ENCODE results near the gene EMSY. TPM values are rescaled to one million over a fixed set of nuclear protein-coding genes. Genes with fewer than 3 reads are reported as not detected.
A peak's percentile ranks its signal among the peaks of the same experiment; 100 is the strongest.

EMSY gene
- total RNA-seq, 3 donors from 2014 or later: 22.9 to 71.3 (median 43.9) TPM

DNA sequence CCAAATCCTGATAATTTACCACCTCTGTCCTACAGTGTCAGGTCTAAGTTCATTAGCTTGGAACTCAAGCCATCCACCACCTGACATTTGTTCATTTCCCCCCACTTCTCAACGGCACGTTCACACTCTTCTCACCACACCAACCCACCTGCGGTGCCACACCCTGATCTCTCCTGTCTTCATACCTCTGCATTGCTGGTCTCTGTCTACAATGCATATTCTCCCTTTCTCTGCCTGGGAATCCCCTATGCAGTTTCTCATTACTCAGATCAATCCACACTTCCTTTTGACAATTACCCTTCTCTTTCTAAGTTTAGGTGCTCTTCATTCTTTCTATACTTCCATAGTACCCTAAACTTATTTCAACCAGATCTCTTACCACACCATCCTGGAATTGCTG is 20.4 kb upstream of the EMSY start:
- no peak for TF ChIP-seq POLR2AphosphoS5 (IDR thresholded peaks at IDR 0.05)
- TF ChIP-seq POLR2A (IDR thresholded peaks at IDR 0.05): no peak
- TF ChIP-seq, protein P1, sequence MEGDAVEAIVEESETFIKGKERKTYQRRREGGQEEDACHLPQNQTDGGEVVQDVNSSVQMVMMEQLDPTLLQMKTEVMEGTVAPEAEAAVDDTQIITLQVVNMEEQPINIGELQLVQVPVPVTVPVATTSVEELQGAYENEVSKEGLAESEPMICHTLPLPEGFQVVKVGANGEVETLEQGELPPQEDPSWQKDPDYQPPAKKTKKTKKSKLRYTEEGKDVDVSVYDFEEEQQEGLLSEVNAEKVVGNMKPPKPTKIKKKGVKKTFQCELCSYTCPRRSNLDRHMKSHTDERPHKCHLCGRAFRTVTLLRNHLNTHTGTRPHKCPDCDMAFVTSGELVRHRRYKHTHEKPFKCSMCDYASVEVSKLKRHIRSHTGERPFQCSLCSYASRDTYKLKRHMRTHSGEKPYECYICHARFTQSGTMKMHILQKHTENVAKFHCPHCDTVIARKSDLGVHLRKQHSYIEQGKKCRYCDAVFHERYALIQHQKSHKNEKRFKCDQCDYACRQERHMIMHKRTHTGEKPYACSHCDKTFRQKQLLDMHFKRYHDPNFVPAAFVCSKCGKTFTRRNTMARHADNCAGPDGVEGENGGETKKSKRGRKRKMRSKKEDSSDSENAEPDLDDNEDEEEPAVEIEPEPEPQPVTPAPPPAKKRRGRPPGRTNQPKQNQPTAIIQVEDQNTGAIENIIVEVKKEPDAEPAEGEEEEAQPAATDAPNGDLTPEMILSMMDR (IDR thresholded peaks at IDR 0.05): no peak
- Histone ChIP-seq H3K4me3 (no peak overlapping the region), H3K27me3 (no peaks in the 10 kb centered on the region), H3K27ac (no peak overlapping the region), H3K9me3 (no peaks in the 10 kb centered on the region), H3K4me1 (no peaks in the 10 kb centered on the region), H3K36me3 (no peaks in the 10 kb centered on the region)
- no peak for DNase-seq (ENCODE audit: low spot score in 2 of 2)
- intact Hi-C loops (cut with DNase I; ENCODE audit: low total_unique reads): no loop called here

DNA sequence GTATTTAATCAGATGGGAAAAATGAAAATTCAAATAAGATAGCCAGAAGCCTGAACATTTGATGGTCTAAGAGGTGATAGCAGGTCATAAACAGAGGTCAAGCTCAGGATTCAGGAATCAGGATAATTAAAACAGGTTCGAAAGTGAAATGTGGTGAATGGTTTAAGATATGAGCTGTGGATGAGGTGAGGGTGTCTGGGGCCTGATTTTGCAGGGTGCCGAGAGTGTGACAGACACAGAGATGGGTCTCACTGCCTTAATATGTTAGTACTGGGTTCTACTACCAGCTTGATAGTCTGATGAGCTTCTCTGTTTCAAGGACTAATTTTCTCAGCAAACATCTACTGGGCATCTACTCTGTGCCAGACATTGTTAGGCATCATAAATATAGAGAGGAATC is 19.9 kb upstream of the EMSY start:
- intact Hi-C loops (cut with DNase I; ENCODE audit: low total_unique reads): no loop called here
- TF ChIP-seq, protein P1 (IDR thresholded peaks at IDR 0.05): no peak
- no peak for TF ChIP-seq POLR2AphosphoS5 (IDR thresholded peaks at IDR 0.05)
- no peak for TF ChIP-seq POLR2A (IDR thresholded peaks at IDR 0.05)
- Histone ChIP-seq H3K36me3 (no peaks in the 10 kb centered on the region), H3K27ac (no peak overlapping the region), H3K9me3 (no peaks in the 10 kb centered on the region), H3K4me3 (no peak overlapping the region), H3K27me3 (no peaks in the 10 kb centered on the region), H3K4me1 (no peaks in the 10 kb centered on the region)
- no peak for DNase-seq (ENCODE audit: low spot score in 2 of 2)

DNA sequence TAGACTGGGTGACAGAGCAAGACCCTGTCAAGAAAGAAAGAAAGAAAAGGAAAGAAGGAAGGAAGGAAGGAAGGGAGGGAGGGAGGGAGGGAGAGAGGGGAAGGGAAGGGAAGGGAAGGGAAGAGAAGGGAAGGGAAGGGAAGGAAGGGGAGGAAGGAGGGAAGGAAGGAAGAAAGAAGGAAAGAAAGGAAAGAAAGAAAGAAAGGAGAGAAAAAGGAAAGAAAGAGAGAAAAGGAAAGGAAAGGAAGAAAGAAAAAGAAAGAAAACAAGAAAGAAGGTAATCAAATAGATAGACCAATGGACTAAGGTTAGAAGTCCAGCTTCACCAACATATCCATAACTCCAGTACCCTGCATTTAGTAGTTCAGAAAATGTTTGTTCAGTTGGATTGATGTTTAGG is 18.2 kb upstream of the EMSY start:
- H3K27ac ChIP-seq: no peak overlapping the region
- no peak for DNase-seq (ENCODE audit: low spot score in 2 of 2)
- no peaks in the 10 kb centered on the region for H3K4me1 ChIP-seq
- H3K9me3 ChIP-seq: no peaks in the 10 kb centered on the region
- TF ChIP-seq POLR2A (IDR thresholded peaks at IDR 0.05) (no peak), POLR2AphosphoS5 (IDR thresholded peaks at IDR 0.05) (no peak)
- TF ChIP-seq, protein P1 (IDR thresholded peaks at IDR 0.05): no peak
- no peak overlapping the region for H3K4me3 ChIP-seq
- intact Hi-C loops (cut with DNase I; ENCODE audit: low total_unique reads): no loop called here
- no peaks in the 10 kb centered on the region for H3K27me3 ChIP-seq
- no peaks in the 10 kb centered on the region for H3K36me3 ChIP-seq

DNA sequence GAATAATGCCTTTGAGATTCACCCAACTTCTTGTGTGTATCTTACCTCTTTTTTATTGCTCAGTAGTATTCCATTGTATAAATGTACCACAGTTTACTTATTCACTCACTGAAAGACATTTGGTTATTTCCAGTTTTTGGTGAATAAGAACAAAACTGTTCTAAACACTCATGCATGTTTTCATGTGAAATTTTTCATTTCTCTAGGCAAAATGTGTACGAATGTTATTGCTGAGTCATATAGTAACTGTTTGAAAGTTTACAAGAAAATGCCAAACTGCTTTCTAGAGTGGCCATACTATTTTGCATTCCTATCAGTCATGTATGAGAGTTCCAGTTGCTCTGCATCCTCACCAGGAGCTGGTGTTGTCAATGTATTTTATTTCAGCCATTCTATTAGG is 8.8 kb upstream of the EMSY start:
- intact Hi-C loops (cut with DNase I; ENCODE audit: low total_unique reads): no loop called here
- H3K27ac ChIP-seq: no peak overlapping the region

GRCh38 chr11:76443268-76443980 is 1.4 kb upstream of the EMSY start:
- Histone ChIP-seq H3K27me3 (no peaks in the 10 kb centered on the region), H3K36me3 (no peaks in the 10 kb centered on the region), H3K4me1 (peaks cover 3 to 5% of the 10 kb centered on the region in 2 donors), H3K9me3 (no peaks in the 10 kb centered on the region), H3K27ac (no peak overlapping the region), H3K4me3 (peak overlapping the region; percentile 96 to 100 (median 99))
- no peak for DNase-seq (ENCODE audit: low spot score in 2 of 2)
- intact Hi-C loops (cut with DNase I; ENCODE audit: low total_unique reads): no loop called here
- TF ChIP-seq POLR2AphosphoS5 (IDR thresholded peaks at IDR 0.05): no peak
- TF ChIP-seq, protein P1 (IDR thresholded peaks at IDR 0.05): no peak
- no peak for TF ChIP-seq POLR2A (IDR thresholded peaks at IDR 0.05)

More for the DNA sequence above, 8.8 kb upstream of the EMSY start:
- H3K27me3 ChIP-seq: no peaks in the 10 kb centered on the region
- H3K4me3 ChIP-seq: no peak overlapping the region
- TF ChIP-seq POLR2A (IDR thresholded peaks at IDR 0.05) (no peak), POLR2AphosphoS5 (IDR thresholded peaks at IDR 0.05) (no peak)
- TF ChIP-seq, protein P1 (IDR thresholded peaks at IDR 0.05): no peak
- H3K4me1 ChIP-seq: no peaks in the 10 kb centered on the region
- no peaks in the 10 kb centered on the region for H3K36me3 ChIP-seq
- no peak for DNase-seq (ENCODE audit: low spot score in 2 of 2)
- no peaks in the 10 kb centered on the region for H3K9me3 ChIP-seq
